ENCODE data around the gene PCCA. TPM values are rescaled to one million over a fixed set of nuclear protein-coding genes. Genes with fewer than 3 reads are reported as not detected.

PCCA gene
- total and polyA plus RNA-seq, 2 experiments from 2014 or later, result 41.9 to 46.6 TPM

- Histone ChIP-seq H3K4me3 (no peak overlapping the region), H3K4me2 (no peak overlapping the region), H3K9me2 (ENCODE audit: insufficient read depth) (no peaks in the 10 kb centered on the region), H3F3A (replicated peaks; ENCODE audit: low read depth) (peaks cover 4% of the 10 kb centered on the region; the same call in 1 of the 2 replicates), H3K27ac (ENCODE audit: low read depth) (no peak overlapping the region), H3K36me3 (ENCODE audit: insufficient read depth) (0 out of 2 replicates have a peak, but pooled peaks cover 5% of the 10 kb centered on the region), H3K4me1 (ENCODE audit: insufficient read depth) (peaks cover 28% of the 10 kb centered on the region), H2AFZ (no peak overlapping the region), H3K79me2 (replicated peaks; ENCODE audit: insufficient read depth) (no peaks in the 10 kb centered on the region), H3K27me3 (ENCODE audit: insufficient read depth) (no peaks in the 10 kb centered on the region), H4K20me1 (replicated peaks; ENCODE audit: insufficient read depth) (no peaks in the 10 kb centered on the region)
- peaks cover 37% of the 10 kb centered on the region for H3K4me1 Mint-ChIP-seq
- ATAC-seq, result no peak
- H3K9me3 Mint-ChIP-seq, result no peaks in the 10 kb centered on the region; the same call in 2 of the 3 replicates
- TF ChIP-seq ZNF114 (CRISPR knock-in tag; IDR thresholded peaks at IDR 0.05) (no peak), ZNF331 (CRISPR knock-in tag; IDR thresholded peaks at IDR 0.05; ENCODE audit: low read depth) (no peak), JUNB (IDR thresholded peaks at IDR 0.05; ENCODE audit: unreplicated experiment) (no peak), CREB1 (CRISPR knock-in tag; IDR thresholded peaks at IDR 0.05; ENCODE audit: low read depth) (no peak), NANOG (IDR thresholded peaks at IDR 0.05; ENCODE audit: borderline replicate concordance) (no peak), EZH2 (IDR thresholded peaks at IDR 0.05; ENCODE audit: low read depth, unreplicated experiment) (no peak)
- TF ChIP-seq, protein P1, sequence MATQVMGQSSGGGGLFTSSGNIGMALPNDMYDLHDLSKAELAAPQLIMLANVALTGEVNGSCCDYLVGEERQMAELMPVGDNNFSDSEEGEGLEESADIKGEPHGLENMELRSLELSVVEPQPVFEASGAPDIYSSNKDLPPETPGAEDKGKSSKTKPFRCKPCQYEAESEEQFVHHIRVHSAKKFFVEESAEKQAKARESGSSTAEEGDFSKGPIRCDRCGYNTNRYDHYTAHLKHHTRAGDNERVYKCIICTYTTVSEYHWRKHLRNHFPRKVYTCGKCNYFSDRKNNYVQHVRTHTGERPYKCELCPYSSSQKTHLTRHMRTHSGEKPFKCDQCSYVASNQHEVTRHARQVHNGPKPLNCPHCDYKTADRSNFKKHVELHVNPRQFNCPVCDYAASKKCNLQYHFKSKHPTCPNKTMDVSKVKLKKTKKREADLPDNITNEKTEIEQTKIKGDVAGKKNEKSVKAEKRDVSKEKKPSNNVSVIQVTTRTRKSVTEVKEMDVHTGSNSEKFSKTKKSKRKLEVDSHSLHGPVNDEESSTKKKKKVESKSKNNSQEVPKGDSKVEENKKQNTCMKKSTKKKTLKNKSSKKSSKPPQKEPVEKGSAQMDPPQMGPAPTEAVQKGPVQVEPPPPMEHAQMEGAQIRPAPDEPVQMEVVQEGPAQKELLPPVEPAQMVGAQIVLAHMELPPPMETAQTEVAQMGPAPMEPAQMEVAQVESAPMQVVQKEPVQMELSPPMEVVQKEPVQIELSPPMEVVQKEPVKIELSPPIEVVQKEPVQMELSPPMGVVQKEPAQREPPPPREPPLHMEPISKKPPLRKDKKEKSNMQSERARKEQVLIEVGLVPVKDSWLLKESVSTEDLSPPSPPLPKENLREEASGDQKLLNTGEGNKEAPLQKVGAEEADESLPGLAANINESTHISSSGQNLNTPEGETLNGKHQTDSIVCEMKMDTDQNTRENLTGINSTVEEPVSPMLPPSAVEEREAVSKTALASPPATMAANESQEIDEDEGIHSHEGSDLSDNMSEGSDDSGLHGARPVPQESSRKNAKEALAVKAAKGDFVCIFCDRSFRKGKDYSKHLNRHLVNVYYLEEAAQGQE (IDR thresholded peaks at IDR 0.05; ENCODE audit: unreplicated experiment), result no peak
- TF ChIP-seq, protein P2, sequence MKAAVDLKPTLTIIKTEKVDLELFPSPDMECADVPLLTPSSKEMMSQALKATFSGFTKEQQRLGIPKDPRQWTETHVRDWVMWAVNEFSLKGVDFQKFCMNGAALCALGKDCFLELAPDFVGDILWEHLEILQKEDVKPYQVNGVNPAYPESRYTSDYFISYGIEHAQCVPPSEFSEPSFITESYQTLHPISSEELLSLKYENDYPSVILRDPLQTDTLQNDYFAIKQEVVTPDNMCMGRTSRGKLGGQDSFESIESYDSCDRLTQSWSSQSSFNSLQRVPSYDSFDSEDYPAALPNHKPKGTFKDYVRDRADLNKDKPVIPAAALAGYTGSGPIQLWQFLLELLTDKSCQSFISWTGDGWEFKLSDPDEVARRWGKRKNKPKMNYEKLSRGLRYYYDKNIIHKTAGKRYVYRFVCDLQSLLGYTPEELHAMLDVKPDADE (IDR thresholded peaks at IDR 0.05), result no peak
- TF ChIP-seq, protein P3, sequence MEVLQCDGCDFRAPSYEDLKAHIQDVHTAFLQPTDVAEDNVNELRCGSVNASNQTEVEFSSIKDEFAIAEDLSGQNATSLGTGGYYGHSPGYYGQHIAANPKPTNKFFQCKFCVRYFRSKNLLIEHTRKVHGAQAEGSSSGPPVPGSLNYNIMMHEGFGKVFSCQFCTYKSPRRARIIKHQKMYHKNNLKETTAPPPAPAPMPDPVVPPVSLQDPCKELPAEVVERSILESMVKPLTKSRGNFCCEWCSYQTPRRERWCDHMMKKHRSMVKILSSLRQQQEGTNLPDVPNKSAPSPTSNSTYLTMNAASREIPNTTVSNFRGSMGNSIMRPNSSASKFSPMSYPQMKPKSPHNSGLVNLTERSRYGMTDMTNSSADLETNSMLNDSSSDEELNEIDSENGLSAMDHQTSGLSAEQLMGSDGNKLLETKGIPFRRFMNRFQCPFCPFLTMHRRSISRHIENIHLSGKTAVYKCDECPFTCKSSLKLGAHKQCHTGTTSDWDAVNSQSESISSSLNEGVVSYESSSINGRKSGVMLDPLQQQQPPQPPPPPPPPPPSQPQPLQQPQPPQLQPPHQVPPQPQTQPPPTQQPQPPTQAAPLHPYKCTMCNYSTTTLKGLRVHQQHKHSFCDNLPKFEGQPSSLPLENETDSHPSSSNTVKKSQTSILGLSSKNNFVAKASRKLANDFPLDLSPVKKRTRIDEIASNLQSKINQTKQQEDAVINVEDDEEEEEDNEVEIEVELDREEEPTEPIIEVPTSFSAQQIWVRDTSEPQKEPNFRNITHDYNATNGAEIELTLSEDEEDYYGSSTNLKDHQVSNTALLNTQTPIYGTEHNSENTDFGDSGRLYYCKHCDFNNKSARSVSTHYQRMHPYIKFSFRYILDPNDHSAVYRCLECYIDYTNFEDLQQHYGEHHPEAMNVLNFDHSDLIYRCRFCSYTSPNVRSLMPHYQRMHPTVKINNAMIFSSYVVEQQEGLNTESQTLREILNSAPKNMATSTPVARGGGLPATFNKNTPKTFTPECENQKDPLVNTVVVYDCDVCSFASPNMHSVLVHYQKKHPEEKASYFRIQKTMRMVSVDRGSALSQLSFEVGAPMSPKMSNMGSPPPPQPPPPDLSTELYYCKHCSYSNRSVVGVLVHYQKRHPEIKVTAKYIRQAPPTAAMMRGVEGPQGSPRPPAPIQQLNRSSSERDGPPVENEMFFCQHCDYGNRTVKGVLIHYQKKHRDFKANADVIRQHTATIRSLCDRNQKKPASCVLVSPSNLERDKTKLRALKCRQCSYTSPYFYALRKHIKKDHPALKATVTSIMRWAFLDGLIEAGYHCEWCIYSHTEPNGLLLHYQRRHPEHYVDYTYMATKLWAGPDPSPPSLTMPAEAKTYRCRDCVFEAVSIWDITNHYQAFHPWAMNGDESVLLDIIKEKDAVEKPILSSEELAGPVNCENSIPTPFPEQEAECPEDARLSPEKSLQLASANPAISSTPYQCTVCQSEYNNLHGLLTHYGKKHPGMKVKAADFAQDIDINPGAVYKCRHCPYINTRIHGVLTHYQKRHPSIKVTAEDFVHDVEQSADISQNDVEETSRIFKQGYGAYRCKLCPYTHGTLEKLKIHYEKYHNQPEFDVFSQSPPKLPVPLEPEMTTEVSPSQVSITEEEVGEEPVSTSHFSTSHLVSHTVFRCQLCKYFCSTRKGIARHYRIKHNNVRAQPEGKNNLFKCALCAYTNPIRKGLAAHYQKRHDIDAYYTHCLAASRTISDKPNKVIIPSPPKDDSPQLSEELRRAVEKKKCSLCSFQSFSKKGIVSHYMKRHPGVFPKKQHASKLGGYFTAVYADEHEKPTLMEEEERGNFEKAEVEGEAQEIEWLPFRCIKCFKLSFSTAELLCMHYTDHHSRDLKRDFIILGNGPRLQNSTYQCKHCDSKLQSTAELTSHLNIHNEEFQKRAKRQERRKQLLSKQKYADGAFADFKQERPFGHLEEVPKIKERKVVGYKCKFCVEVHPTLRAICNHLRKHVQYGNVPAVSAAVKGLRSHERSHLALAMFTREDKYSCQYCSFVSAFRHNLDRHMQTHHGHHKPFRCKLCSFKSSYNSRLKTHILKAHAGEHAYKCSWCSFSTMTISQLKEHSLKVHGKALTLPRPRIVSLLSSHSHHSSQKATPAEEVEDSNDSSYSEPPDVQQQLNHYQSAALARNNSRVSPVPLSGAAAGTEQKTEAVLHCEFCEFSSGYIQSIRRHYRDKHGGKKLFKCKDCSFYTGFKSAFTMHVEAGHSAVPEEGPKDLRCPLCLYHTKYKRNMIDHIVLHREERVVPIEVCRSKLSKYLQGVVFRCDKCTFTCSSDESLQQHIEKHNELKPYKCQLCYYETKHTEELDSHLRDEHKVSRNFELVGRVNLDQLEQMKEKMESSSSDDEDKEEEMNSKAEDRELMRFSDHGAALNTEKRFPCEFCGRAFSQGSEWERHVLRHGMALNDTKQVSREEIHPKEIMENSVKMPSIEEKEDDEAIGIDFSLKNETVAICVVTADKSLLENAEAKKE (CRISPR knock-in tag; IDR thresholded peaks at IDR 0.05), result no peak
- H3K27me3 Mint-ChIP-seq (ENCODE audit: insufficient read depth, low read depth, poor library complexity), result peaks cover 21% of the 10 kb centered on the region
- DNase-seq (ENCODE audit: low spot score), result no peak
- peaks cover 10% of the 10 kb centered on the region; the same call in 2 of the 3 replicates for H3K36me3 Mint-ChIP-seq (ENCODE audit: low read depth)
- H3K4me3 Mint-ChIP-seq, result no peak overlapping the region
- no peak overlapping the region for H3K27ac Mint-ChIP-seq
Measured at GRCh38 chr13:100528820-100529219, 439.9 kb downstream of the PCCA start.

Measured in GM23338 (cell line).